Stimulated activated naive B cell treated with anti-CD40 and anti-IgM and Interleukin-4, amounts not matched to agents 10 μg/mL and 1 μg/mL and 100 μg/mL, for 72 hours (primary cell): ENCODE data around the gene TTLL11.

Experiments
- ATAC-seq, 2 donors: fragments of 150-1000 bp; cut with Tn5 transposase; replicated peaks; 2 replicates each; pipeline ENCODE4 v1.10.0; 2021; ENCODE audit warnings: moderate library complexity in 1 of 2
- DNase-seq: peaks from one replicate; pipeline ENCODE4 v3.0.0; 2021
- H3K27ac Mint-ChIP-seq: one replicate; pipeline ENCODE4 v1.8.0; 2022; ENCODE audit warnings: mild to moderate bottlenecking, mixed read lengths
- H3K27me3 Mint-ChIP-seq, 2 donors: one replicate each; pipeline ENCODE4 v1.8.0; 2022; ENCODE audit warnings: mixed read lengths in 2 of 2
- H3K36me3 Mint-ChIP-seq, 2 donors: one replicate each; pipeline ENCODE4 v1.8.0; 2022; ENCODE audit warnings: mixed read lengths in 2 of 2, mild to moderate bottlenecking in 1 of 2
- H3K4me1 Mint-ChIP-seq, 2 donors: one replicate each; pipeline ENCODE4 v1.8.0; 2022; ENCODE audit warnings: mixed read lengths in 2 of 2, mild to moderate bottlenecking in 1 of 2
- H3K4me3 Mint-ChIP-seq, 2 donors: one replicate each; pipeline ENCODE4 v1.8.0; 2022; ENCODE audit warnings: mild to moderate bottlenecking in 2 of 2, mixed read lengths in 2 of 2, moderate library complexity in 1 of 2
- H3K9me3 Mint-ChIP-seq, 2 donors: one replicate each; pipeline ENCODE4 v1.8.0; 2022; ENCODE audit warnings: mixed read lengths in 2 of 2, mild to moderate bottlenecking in 1 of 2

TTLL11 gene

DNA sequence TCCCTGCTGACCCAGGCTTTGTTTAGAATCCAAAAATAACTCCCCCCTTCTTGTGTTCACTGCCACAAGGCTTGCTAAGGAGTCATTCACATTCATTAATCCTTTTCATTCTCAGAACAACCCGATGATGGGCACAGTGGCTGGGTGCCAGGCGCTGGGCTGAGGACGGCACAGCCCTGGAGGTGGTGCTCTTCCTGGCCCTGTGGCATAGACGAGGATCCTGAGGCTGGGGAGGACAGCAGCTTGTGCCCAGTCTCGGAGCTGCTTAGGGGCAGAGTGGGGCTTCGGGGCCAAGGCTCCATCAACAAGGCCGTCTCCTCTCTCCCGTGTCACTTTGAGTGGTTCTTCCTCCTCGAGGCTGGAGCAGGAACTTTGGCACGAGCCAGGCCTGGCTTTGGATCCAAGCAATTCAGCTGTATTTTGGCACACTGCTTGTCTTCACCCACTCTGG is 166.7 kb downstream of the TTLL11 start:
- H3K36me3 Mint-ChIP-seq = peaks cover 0 to 4% of the 10 kb centered on the region in 2 donors
- ATAC-seq (no peak), DNase-seq (no peak)
- no peaks in the 10 kb centered on the region for H3K9me3 Mint-ChIP-seq
- no peaks in the 10 kb centered on the region for H3K4me1 Mint-ChIP-seq
- no peak overlapping the region for H3K4me3 Mint-ChIP-seq
- no peaks in the 10 kb centered on the region for H3K27me3 Mint-ChIP-seq
- no peak overlapping the region for H3K27ac Mint-ChIP-seq

DNA sequence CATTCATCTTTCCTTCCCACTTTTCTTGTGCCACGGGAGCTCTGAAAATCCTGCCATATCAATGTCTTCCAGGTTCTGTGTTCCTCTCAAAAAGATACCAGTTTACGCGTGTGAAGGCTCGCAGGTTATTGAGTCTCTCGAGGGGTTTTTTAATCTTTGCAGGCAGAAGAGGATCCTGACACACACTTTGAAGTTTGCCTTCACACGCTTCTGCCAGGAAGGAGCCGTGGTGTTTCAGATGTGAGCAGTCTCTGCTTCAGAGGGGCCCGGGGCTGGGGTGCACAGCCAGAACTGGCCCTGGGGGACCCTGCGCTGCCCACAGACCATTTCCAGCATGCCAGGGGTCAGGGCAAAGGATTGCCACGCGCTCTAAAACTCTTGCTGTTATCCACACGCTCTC is 167.2 kb downstream of the TTLL11 start:
- H3K4me3 Mint-ChIP-seq = no peak overlapping the region
- no peak overlapping the region for H3K27ac Mint-ChIP-seq
- no peaks in the 10 kb centered on the region for H3K27me3 Mint-ChIP-seq
- H3K36me3 Mint-ChIP-seq = peaks cover 0 to 4% of the 10 kb centered on the region in 2 donors
- H3K9me3 Mint-ChIP-seq = no peaks in the 10 kb centered on the region
- H3K4me1 Mint-ChIP-seq = no peaks in the 10 kb centered on the region
- DNase-seq (no peak), ATAC-seq (no peak)

DNA sequence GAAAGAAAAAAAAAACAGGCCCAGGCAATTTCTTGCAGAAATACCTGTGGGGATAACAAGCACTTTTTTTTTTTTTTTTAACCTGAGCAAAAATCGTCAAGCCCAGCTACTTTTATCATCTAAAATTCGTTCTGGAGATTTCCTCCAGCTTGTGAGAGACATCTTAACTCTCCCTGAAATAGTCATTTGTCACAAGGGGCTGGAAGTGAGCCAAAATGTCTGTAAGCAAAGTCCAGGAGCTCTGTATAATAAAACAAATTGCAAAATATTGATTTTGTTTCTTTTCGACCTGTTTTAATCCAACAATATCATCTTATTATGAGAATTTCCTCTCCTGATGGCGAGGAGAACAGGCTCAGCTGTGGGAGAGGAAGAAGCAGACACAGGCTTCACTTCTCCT is 168.4 kb downstream of the TTLL11 start:
- Mint-ChIP-seq H3K27ac (no peak overlapping the region), H3K4me1 (no peaks in the 10 kb centered on the region), H3K4me3 (no peak overlapping the region), H3K36me3 (peaks cover 0 to 4% of the 10 kb centered on the region in 2 donors), H3K9me3 (no peaks in the 10 kb centered on the region), H3K27me3 (no peaks in the 10 kb centered on the region)
- ATAC-seq (no peak), DNase-seq (no peak)

DNA sequence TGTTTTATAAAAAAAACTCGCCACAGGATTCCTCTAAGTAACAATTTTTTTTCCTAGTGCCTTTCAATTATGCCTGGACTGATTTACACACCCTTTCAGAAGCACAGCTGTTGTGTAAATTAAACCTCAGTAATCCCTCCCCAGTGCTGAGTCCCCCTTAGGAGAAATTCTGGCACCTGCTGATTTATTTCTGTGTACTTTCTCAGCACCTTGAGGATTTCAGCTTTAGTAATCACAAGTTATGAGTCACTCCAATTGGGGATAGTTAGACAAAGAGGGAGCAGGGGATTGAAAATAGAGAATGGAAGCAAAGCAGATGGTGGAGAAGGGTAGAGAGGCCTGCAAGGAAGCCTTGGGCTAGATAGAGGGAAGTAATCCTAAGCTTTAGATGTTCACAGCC is 171.7 kb downstream of the TTLL11 start:
- ATAC-seq (no peak), DNase-seq (no peak)
- H3K4me1 Mint-ChIP-seq = peaks cover 0 to 2% of the 10 kb centered on the region in 2 donors
- H3K4me3 Mint-ChIP-seq = no peak overlapping the region
- H3K27me3 Mint-ChIP-seq = no peaks in the 10 kb centered on the region
- no peak overlapping the region for H3K27ac Mint-ChIP-seq
- H3K9me3 Mint-ChIP-seq = no peaks in the 10 kb centered on the region
- H3K36me3 Mint-ChIP-seq = peaks cover 2 to 3% of the 10 kb centered on the region in 2 donors

DNA sequence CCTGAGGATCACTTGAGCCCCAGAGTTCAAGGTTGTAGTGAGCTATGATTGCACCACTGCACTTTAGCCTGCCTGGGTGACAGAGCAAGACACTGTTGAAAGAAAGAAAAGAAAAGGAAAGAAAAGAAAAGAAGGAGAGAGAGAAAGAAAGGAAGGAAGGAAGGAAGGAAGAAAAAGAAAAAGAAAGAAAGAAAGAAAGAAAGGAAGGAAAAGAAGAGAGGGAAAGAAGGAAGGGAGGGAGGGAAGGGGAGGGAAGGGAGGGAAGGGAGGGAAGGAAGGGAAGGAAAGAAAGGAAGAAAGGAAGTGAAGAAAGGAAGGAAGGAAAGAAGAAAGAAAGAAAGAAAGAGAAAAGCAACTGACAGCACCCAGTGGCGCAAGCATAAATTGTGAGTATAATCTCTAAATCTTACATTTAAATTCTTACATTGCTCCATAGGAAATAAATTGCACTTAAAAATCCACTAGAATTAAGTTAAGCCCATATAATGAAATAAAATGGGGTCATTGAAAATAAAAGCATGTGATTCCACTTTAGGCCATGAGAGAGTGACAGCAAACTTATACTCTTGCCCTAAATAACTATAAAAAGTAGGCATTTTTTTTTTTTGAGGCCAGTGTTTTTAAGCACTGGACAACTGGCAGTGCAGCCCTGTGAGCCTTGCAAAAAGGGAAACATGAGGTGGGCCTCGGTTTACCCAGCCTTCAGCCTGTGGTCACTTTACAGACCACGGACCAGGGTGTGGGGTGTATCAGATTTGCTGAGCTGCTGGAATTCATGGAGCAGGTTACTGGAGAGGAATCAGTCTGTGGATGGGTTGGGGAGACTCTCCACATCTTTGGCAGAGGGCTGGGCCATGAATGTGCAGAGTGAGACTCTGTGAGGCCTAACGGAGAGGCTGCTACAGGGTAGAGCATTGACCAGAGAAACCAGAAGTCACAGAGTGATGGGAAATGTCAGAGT is 175.5 kb downstream of the TTLL11 start:
- Mint-ChIP-seq H3K27ac (no peak overlapping the region), H3K36me3 (peaks cover 0 to 2% of the 10 kb centered on the region in 2 donors), H3K27me3 (no peaks in the 10 kb centered on the region), H3K4me1 (peaks cover 0 to 2% of the 10 kb centered on the region in 2 donors), H3K9me3 (no peaks in the 10 kb centered on the region), H3K4me3 (no peak overlapping the region)
- no peak for ATAC-seq
- DNase-seq = no peak

DNA sequence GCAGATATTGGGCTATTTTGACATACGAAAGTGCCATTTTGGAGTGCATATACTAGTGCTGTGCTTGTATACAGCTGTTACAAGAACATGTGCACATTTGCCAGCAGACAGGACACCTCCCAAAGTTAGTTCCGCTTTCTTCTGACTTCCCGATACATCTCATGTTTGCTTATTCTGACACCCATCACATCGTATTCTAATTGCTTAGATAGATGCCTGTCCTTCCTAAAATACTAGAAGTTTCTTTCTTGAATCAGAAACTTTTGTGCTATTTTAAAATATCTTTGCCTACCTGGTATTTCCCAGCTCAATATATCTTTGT is 177.8 kb downstream of the TTLL11 start:
- peaks cover 0 to 2% of the 10 kb centered on the region in 2 donors for H3K4me1 Mint-ChIP-seq
- peaks cover 2 to 8% of the 10 kb centered on the region in 2 donors for H3K36me3 Mint-ChIP-seq
- no peaks in the 10 kb centered on the region for H3K9me3 Mint-ChIP-seq
- H3K27ac Mint-ChIP-seq = no peak overlapping the region
- H3K4me3 Mint-ChIP-seq = no peak overlapping the region
- DNase-seq = no peak
- H3K27me3 Mint-ChIP-seq = peaks cover 4 to 5% of the 10 kb centered on the region in 2 donors
- ATAC-seq = no peak

DNA sequence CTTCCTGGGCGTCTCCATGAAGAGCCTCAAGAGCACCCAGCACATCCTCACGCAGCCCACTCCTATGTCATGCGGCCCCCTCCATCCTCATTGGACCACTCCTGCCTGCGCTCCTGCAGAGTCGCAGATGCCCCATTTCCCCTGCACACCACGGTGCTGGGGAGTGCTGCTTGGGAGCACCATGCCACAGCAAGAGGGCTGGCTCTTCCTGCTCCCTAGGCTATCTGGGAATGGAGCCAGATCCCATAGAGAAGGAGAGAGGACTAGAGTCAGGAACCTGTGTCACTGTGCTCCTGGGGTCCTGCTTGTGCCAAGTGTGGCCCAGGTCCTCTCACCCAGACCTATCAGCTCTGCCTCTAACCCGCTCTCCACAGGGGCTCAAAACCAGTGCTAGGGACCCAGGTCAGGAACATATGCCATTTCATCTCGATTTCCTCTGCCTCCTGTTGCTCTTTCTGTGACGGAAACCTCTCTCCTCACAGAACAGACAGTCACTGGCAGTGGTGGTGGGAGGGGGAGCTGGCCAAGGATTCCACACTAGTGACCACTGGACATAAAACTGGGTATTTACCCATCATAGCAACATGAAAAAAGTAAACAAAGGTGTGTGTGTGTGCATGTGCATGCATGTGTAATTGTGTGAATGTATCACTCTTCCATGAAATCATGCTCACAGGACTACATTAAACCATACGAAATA is 178.4 kb downstream of the TTLL11 start:
- DNase-seq (no peak), ATAC-seq (no peak)
- Mint-ChIP-seq H3K4me1 (peaks cover 0 to 2% of the 10 kb centered on the region in 2 donors), H3K27ac (no peak overlapping the region), H3K36me3 (peaks cover 2 to 9% of the 10 kb centered on the region in 2 donors), H3K27me3 (peaks cover 4 to 5% of the 10 kb centered on the region in 2 donors), H3K4me3 (no peak overlapping the region), H3K9me3 (no peaks in the 10 kb centered on the region)

DNA sequence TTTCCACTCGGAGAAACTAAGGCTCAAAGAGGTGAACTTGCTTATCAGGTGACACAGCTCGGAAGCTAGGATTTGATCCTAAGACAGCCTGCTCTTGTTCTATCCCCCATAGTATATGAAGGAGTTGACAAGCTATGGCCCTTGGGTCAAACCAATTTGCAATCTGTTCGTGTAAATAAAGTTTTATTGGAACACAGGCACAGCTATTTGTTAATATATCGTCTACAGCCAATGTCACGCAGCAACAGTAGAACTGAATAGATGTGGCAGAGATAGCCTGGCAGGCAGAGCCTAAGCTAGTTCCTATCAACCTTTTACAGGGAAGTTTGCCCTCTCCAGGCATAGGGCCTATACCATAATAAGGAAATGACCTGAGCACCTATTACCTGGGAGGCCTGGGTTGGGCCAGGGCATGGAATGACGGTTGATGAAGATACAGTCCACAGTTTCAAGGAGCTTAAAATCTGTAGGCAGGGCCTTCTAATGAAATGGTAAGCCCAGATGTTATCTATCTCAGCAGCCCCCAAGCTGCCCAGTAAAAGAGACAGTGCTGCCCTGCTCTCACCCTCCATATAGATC is 179.0 kb downstream of the TTLL11 start:
- Mint-ChIP-seq H3K4me1 (peaks cover 0 to 2% of the 10 kb centered on the region in 2 donors), H3K27me3 (peaks cover 4 to 5% of the 10 kb centered on the region in 2 donors), H3K9me3 (no peaks in the 10 kb centered on the region), H3K4me3 (no peak overlapping the region), H3K27ac (no peak overlapping the region), H3K36me3 (peaks cover 2 to 13% of the 10 kb centered on the region in 2 donors)
- ATAC-seq (no peak), DNase-seq (no peak)

DNA sequence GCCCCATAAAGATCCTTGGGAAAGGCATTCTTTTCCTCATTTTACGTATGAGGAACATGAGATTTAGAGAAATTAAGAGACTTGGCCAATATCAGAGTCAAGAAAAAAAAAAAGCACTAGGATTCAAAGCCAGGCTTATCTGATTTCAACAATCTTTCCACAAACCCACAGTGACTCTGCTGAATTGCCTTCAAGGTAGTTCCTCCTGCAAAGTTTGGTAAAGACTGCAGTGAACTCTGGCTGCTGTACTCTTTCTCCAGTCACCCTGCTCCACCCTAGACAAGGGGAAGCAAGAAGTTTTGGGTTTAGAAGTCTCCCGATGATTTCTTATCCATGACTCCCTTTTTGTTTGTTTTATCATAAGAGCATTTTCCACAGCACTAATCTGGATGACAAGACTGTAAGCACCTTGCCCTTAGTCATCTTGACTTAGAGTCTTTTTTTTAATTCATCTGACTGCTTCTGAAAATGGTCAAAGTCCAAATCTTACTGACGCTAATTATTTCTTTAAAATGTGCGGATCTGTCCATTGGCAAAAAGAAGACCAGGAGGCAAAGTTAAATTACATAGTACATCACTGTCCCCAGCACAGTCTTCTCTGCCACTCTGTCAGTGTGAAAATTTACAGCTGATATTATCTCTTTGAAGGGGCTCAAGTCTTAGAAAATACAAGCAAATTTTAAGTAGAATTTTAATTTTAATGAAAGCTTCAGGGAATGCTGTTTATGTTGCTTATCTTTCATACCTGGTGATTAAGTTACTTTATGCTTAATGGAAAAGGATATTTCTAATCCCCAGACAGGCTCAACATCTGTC is 180.1 kb downstream of the TTLL11 start:
- Mint-ChIP-seq H3K4me3 (no peak overlapping the region), H3K4me1 (peaks cover 0 to 1% of the 10 kb centered on the region in 2 donors), H3K27me3 (peaks cover 4 to 5% of the 10 kb centered on the region in 2 donors), H3K27ac (no peak overlapping the region), H3K36me3 (peaks cover 2 to 19% of the 10 kb centered on the region in 2 donors), H3K9me3 (no peaks in the 10 kb centered on the region)
- ATAC-seq (no peak), DNase-seq (no peak)

DNA sequence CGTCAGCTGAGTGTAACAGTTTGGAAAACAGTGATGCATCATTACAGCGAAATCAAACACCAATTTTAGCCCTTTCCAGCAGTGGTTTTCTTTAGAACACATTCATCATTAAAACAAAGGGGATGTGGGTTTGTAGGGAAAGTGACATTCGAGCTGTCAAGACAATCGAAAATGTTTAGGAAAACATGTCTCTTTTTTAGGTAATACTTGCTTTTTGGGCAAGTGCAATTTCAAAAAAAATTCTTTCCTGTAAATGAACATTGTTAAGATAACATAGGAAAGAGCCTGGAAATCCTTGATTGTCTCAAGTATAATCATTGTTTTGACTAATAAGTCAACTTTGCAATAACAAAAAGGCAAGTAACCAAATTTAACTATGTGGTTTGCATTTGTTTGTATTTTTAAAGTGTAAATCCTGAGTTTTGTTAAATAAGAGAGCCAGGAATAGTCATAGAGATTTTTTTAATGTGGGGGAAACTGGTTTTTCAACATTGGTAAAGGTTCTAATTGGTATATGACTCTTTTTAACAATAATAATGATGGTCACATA is 182.5 kb downstream of the TTLL11 start:
- ATAC-seq (no peak), DNase-seq (no peak)
- no peak overlapping the region for H3K4me3 Mint-ChIP-seq
- H3K4me1 Mint-ChIP-seq = no peaks in the 10 kb centered on the region
- H3K27ac Mint-ChIP-seq = no peak overlapping the region
- peaks cover 0 to 19% of the 10 kb centered on the region in 2 donors for H3K36me3 Mint-ChIP-seq
- H3K27me3 Mint-ChIP-seq = peaks cover 4 to 5% of the 10 kb centered on the region in 2 donors
- no peaks in the 10 kb centered on the region for H3K9me3 Mint-ChIP-seq

DNA sequence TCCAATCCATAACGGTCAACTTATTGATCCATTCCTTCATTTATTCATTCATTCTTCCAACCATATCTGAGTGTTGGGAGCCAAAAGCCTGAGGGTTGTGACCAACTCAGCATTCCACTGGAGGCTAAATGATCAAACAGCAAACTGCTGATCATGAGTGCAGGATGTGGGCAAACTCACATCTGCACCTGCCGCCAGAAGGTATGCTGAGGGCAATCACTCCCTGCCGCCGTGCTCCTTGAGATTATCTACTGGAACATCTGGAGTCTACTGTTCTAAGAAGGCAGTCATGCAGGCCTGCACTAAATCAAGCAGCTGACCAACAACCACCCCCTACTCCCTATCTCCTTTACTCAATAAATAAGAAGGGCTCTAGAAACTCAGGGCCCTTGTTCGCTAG is 184.0 kb downstream of the TTLL11 start:
- H3K36me3 Mint-ChIP-seq = peaks cover 0 to 19% of the 10 kb centered on the region in 2 donors
- no peaks in the 10 kb centered on the region for H3K4me1 Mint-ChIP-seq
- no peak overlapping the region for H3K4me3 Mint-ChIP-seq
- ATAC-seq = no peak
- H3K27me3 Mint-ChIP-seq = peaks cover 4 to 5% of the 10 kb centered on the region in 2 donors
- H3K27ac Mint-ChIP-seq = no peak overlapping the region
- no peaks in the 10 kb centered on the region for H3K9me3 Mint-ChIP-seq
- DNase-seq = no peak

DNA sequence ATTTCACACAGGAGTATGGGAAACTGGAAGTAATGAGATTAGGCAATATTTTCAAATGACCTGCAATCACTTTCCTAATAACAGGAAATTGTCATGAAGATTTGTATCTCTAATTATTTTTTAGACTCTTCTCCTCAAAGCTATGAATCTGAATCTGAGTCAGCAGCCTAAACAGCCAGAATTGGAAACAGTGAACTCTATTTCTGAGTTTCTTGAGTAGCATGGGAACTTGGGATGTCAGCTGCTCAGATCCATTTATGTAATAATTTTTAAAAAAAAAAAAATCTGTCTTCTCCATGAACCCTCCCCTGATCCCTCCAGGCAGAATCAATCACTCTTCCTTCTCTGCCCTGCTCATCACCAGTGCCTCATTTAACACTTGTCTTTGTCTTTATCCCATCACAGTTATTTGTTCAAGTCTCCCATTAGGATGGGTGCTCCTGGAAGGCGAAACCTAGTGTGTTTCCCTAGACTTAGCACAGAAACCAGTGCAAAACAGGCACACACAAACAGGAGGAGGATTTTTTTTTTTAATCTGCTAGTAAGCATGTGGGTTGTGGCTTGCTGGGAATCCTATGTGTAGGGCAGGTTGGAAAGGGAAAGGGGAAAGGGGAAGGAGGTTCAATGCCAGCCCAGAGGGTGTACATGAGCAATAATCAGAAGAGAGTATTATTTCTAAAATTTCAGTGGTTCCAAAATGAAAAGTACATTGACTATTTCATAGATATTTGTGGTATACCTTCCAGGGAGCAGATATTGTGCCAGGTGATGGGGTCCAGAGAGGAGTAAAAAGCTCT is 186.8 kb downstream of the TTLL11 start:
- peaks cover 5% of the 10 kb centered on the region in 2 donors for H3K4me1 Mint-ChIP-seq
- H3K27me3 Mint-ChIP-seq = no peaks in the 10 kb centered on the region
- peaks cover 0 to 11% of the 10 kb centered on the region in 2 donors for H3K36me3 Mint-ChIP-seq
- no peak for DNase-seq
- H3K27ac Mint-ChIP-seq = no peak overlapping the region
- no peak overlapping the region for H3K4me3 Mint-ChIP-seq
- H3K9me3 Mint-ChIP-seq = peaks cover 0 to 2% of the 10 kb centered on the region in 2 donors
- ATAC-seq = no peak
